Small intestine (tissue), 7 donors: ENCODE results near the gene LAMP5. TPM values are rescaled to one million over a fixed set of nuclear protein-coding genes. Genes with fewer than 3 reads are reported as not detected.

ENCODE experiments used
- DNase-seq, 2 donors: peaks; one replicate each; pipeline versions ENCODE4 v3.0.0 to v3.0.0-alpha.2; 2013
- FAIRE-seq: peaks from 2 replicates; lab custom pipeline; 2012; peaks lifted over from hg19 to GRCh38; lab: Jason Lieb, UNC
- H3K27ac ChIP-seq, 3 donors: one replicate each; pipeline ENCODE4 v1.5.1; 2013; ENCODE audit warnings: low read length in 2 of 3, mild to moderate bottlenecking in 2 of 3, control low read depth in 1 of 3, inconsistent platforms in 1 of 3, low read depth in 1 of 3, moderate library complexity in 1 of 3
- H3K27me3 ChIP-seq, 3 donors: one replicate each; pipeline ENCODE4 v1.6.1; 2013; ENCODE audit warnings: low read length in 3 of 3, inconsistent platforms in 1 of 3; ENCODE audit not compliant: control insufficient read depth in 3 of 3, insufficient read depth in 3 of 3
- H3K36me3 ChIP-seq, 3 donors: one replicate each; pipeline ENCODE4 v1.6.1; 2013; ENCODE audit warnings: low read length in 3 of 3, inconsistent platforms in 1 of 3, low read depth in 1 of 3, mild to moderate bottlenecking in 1 of 3, moderate library complexity in 1 of 3; ENCODE audit not compliant: control insufficient read depth in 3 of 3, insufficient read depth in 2 of 3
- H3K4me1 ChIP-seq, 3 donors: one replicate each; pipeline ENCODE4 v1.6.1; 2013; ENCODE audit warnings: low read length in 2 of 3, inconsistent platforms in 1 of 3, low read depth in 1 of 3, mild to moderate bottlenecking in 1 of 3, moderate library complexity in 1 of 3; ENCODE audit not compliant: control insufficient read depth in 3 of 3, insufficient read depth in 2 of 3
- H3K4me3 ChIP-seq, 3 donors: one replicate each; pipeline ENCODE4 v1.5.1; 2013; ENCODE audit warnings: low read length in 3 of 3, control low read depth in 1 of 3, inconsistent platforms in 1 of 3, low read depth in 1 of 3, mild to moderate bottlenecking in 1 of 3, moderate library complexity in 1 of 3
- H3K9me3 ChIP-seq, 2 donors: one replicate each; pipeline ENCODE4 v1.6.1; 2013; ENCODE audit warnings: low read depth in 1 of 2, low read length in 1 of 2; ENCODE audit not compliant: control insufficient read depth in 2 of 2, insufficient read depth in 1 of 2
- WGBS, 3 donors: extraction: QIAGEN DNeasy Blood & Tissue Kit; methylation state at CpG; one replicate each; pipeline ENCODE4 v1.1.7; 2013; 5-methylcytosine and 5-hydroxymethylcytosine counted together
- polyA plus RNA-seq, 4 donors: library from polyadenylated mRNA; stranded (reverse) in 3 of 4; unstranded in 1 of 4; fragments of 200-250 nt in 3 of 4; fragments of 120-200 nt in 1 of 4; gene quantifications; one replicate each; pipeline versions ENCODE4 v1.2.1 to v1.2.3, GENCODE V29; 2013
- donor health status: healthy with polysubstance abuse.
- donor health status: control.
- donor health status: control.
- donor health status: Bipolar disorder and iron deficiency.
- donor health status: healthy.

Gene LAMP5
- polyA plus RNA-seq, 4 donors = 0.54 to 0.86 (median 0.54) TPM; not detected in 1

DNA sequence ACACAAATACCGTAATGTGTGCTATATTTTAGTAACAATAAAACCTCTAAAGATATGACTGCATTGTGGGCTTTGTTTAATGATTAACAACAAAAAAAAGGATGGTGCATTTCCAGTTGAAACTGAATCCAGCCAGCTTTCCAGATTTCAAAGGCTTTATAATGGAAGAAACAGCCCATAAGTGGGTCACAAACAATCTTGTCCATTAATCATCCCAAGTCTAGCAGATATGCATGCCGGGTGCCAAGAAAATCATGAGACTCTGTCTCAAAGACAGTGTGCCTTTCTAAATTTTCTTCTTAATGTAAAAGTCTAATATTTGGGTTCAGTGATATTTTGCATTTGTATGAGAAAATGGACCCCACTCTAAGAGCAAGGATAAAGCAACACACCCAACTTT is 20.6 kb upstream of the LAMP5 start:
- Histone ChIP-seq H3K4me1 (no peaks in the 10 kb centered on the region), H3K4me3 (no peak overlapping the region), H3K27me3 (no peaks in the 10 kb centered on the region), H3K9me3 (peaks cover 0 to 3% of the 10 kb centered on the region in 2 donors), H3K27ac (no peak overlapping the region), H3K36me3 (no peaks in the 10 kb centered on the region)
- DNase-seq = no peak
- WGBS, 3 donors = 19 to 57% (median 41%) methylated on average over 2 of the region's 2 CpGs
- no peak for FAIRE-seq

DNA sequence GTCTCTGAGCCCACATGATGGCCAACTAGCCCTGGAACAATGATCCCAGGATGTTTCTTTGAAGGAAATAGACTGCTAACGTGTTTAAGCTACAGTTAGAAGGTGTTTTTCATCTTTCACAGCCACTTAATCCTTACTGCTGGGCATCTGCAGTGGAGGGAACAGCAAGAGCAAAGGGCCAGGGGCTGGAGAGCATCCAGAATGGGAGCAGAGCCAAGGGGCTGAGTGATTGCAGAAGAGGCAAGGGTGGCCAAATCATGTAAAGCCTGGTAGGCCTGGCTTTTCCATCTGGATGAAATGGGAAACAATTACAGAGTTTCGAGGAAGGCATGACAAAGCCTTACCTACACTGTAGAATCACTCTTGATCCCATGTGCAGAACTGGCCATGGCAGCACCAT is 18.7 kb upstream of the LAMP5 start:
- WGBS, 3 donors = 45 to 71% (median 57%) methylated on average over 2 of the region's 2 CpGs
- Histone ChIP-seq H3K9me3 (peaks cover 0 to 3% of the 10 kb centered on the region in 2 donors), H3K36me3 (no peaks in the 10 kb centered on the region), H3K27me3 (no peaks in the 10 kb centered on the region), H3K4me3 (no peak overlapping the region), H3K4me1 (no peaks in the 10 kb centered on the region), H3K27ac (no peak overlapping the region)
- no peak for DNase-seq
- no peak for FAIRE-seq

DNA sequence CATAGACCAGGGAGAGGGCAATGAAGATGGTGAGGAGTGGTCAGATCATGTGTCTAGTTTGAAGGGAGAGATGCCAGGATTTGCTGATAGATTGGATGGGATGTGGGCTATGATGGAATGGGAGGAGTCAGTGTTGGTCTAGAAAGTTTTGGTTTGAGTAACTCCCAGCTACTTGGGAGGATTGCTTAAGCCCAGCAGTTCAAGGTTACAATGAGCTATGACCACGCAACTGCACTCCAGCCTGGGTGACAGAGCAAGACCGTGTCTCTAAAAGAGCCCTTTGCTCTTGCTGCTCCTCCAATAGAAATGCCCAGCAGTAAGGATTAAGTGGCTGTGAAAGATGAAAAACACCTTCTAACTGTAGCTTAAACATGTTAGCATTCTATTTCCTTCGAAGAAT is 18.2 kb upstream of the LAMP5 start:
- FAIRE-seq (no peak), DNase-seq (no peak)
- no peak overlapping the region for H3K4me3 ChIP-seq
- no peak overlapping the region for H3K27ac ChIP-seq
- H3K27me3 ChIP-seq = no peaks in the 10 kb centered on the region
- 74 to 80% (median 76%) methylated on average over 3 of the region's 3 CpGs for WGBS, 3 donors
- H3K4me1 ChIP-seq = no peaks in the 10 kb centered on the region
- H3K9me3 ChIP-seq = peaks cover 0 to 3% of the 10 kb centered on the region in 2 donors
- no peaks in the 10 kb centered on the region for H3K36me3 ChIP-seq

DNA sequence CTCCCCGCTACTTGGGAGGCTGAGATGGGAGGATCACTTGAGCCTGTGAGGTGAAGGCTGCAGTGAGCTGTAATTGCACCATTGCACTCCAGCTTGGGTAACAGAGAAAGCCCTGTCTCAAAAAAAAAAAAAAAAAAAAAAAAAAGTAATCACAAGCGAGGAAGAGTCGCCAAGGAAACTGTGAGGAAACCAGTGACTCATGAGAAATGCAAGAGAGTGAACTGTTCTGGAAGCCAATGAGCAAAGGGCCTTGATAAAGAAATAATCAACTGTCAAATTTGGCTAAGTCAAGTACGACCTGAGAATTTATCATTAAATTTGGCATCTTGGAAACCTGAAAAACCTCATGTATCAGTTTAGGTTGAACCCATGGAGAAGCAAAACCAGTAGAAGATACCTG is 16.1 kb upstream of the LAMP5 start:
- no peaks in the 10 kb centered on the region for H3K27me3 ChIP-seq
- no peak for FAIRE-seq
- 70 to 83% (median 79%) methylated on average over 4 of the region's 4 CpGs for WGBS, 3 donors
- H3K36me3 ChIP-seq = no peaks in the 10 kb centered on the region
- H3K4me1 ChIP-seq = no peaks in the 10 kb centered on the region
- peaks cover 0 to 3% of the 10 kb centered on the region in 2 donors for H3K9me3 ChIP-seq
- no peak overlapping the region for H3K27ac ChIP-seq
- no peak for DNase-seq
- no peak overlapping the region for H3K4me3 ChIP-seq

DNA sequence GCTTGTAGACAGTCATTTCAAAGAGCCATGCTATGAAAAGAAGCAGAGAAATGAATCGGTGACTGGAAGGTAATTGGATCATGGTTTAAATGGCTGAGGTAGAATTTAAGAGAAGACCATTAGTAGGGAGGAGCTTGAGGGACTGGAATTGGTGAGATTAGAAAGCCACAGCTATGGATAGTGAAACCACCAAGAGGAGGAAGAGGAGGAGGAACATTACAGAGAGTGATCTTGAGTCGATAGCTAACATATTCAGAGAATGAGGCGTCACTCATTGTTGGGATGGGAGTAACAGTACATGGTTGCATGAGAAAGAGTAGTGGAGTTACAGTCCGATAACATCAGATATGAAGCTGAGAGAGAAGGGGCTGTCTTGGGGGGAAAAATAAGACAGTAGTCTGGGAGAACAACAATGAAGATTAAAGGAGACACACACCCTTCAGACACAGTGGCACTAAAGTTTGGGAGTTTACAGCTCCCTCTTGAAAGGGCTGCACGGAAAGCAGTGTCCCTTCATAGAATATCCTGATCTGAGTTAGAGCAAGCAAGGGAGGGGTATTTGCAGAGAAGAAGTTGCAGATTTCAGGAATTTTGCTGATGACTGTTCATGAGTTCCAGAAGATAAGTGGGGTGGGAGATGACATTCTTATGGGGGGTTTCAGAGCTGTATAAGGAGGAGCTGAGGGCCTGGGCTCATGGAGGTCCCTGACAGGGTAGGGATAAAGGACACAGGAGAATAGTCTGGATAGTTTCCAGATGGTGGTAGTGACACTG is 15.1 kb upstream of the LAMP5 start:
- H3K36me3 ChIP-seq = no peaks in the 10 kb centered on the region
- H3K4me3 ChIP-seq = no peak overlapping the region
- no peaks in the 10 kb centered on the region for H3K4me1 ChIP-seq
- peaks cover 0 to 6% (median 0%) of the 10 kb centered on the region in 3 donors for H3K27me3 ChIP-seq
- H3K9me3 ChIP-seq = peaks cover 0 to 3% of the 10 kb centered on the region in 2 donors
- DNase-seq (no peak), FAIRE-seq (no peak)
- WGBS, 3 donors = 84 to 93% (median 87%) methylated on average over 5 of the region's 5 CpGs
- no peak overlapping the region for H3K27ac ChIP-seq

DNA sequence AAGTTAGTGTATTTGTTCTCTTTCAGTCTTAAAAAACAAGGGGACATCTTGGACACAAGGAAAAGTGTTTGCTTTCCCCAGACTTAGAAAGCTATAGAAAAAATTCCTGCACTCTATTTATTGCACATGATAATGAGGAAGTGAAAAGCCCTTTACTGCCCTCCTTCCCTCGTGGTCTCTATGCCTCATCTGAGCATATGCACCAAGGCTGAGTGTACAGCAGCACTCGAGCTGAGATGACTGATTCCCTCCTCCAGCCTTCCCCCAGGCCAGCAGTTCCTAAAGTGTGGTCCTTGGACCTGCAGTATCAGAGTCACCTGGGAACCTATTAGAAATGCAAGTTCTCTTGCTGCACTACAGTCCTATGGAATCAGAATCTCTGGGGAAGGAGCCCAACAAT is 14.3 kb upstream of the LAMP5 start:
- H3K4me1 ChIP-seq = no peaks in the 10 kb centered on the region
- FAIRE-seq (no peak), DNase-seq (peak in 1 of 2 donors; percentile 58)
- no peak overlapping the region for H3K27ac ChIP-seq
- H3K4me3 ChIP-seq = no peak overlapping the region
- H3K27me3 ChIP-seq = peaks cover 0 to 11% (median under 1%) of the 10 kb centered on the region in 3 donors
- WGBS, 3 donors = 5 to 18% (median 5%) methylated on average over 2 of the region's 2 CpGs
- H3K9me3 ChIP-seq = peaks cover 0 to 3% of the 10 kb centered on the region in 2 donors
- H3K36me3 ChIP-seq = no peaks in the 10 kb centered on the region

DNA sequence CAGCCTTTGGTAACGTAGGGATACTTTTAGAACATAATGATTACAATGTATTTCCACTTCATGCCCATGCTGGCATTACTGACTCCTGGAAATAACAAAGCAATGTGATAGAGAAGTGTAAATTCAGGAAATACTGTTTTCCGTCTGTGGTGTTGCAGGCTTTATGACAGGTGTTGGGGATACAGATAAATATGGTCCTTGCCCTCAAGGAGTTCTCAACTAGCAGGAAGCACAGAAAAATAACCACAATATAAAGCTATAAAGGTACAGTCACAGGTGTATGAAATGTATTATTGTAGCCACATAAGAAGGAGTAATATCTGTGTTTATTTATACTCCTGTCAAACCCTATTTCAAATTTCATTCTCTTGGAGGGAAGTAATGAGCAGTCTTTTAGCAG is 12.9 kb upstream of the LAMP5 start:
- H3K36me3 ChIP-seq = no peaks in the 10 kb centered on the region
- H3K27me3 ChIP-seq = peaks cover 0 to 25% (median 12%) of the 10 kb centered on the region in 3 donors
- H3K4me1 ChIP-seq = no peaks in the 10 kb centered on the region
- no peaks in the 10 kb centered on the region for H3K9me3 ChIP-seq
- 23 to 48% (median 30%) methylated on average over 2 of the region's 2 CpGs for WGBS, 3 donors
- no peak overlapping the region for H3K4me3 ChIP-seq
- DNase-seq (no peak), FAIRE-seq (no peak)
- no peak overlapping the region for H3K27ac ChIP-seq

DNA sequence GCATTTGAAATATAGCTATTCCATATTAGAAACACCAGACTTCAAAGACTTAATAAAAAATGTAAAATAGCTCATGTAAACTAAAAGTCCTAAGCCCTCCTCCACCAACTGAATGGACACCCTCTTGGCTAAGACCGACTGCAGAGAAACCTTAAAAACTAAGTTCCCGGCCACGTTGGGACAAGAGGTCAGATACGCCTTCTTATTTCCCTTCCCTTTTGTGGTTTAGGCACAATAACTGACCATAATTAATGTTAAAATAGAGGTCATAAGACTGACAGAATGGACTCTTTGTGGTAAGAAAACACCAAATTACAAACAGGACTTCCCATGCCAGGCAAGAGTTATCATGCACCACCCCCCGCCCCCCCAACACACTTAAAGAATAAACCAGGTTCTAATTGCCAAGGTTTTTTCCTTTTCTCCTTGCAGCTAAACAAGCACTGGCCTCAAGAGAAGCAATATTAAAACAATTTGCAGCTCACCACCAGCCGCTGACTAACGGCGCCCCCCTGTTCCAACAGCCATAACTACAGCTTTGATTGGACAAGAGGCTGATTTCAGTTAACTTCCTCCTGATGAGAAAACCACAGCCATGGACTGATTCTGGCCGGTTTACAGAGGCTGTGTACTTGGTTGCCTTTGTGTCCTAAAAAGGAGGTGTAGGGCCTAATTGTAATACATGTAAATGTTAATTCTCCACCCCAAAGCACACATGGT is 10.7 kb upstream of the LAMP5 start:
- DNase-seq (no peak), FAIRE-seq (no peak)
- 51 to 69% (median 60%) methylated on average over 9 of the region's 9 CpGs for WGBS, 3 donors
- no peaks in the 10 kb centered on the region for H3K36me3 ChIP-seq
- H3K27ac ChIP-seq = no peak overlapping the region
- H3K4me3 ChIP-seq = no peak overlapping the region
- H3K27me3 ChIP-seq = peaks cover 0 to 47% (median 27%) of the 10 kb centered on the region in 3 donors
- no peaks in the 10 kb centered on the region for H3K9me3 ChIP-seq
- no peaks in the 10 kb centered on the region for H3K4me1 ChIP-seq
